Spleen (tissue), 11 donors: Measurements from ENCODE around the gene LRIG3. TPM values are rescaled to one million over a fixed set of nuclear protein-coding genes. Genes with fewer than 3 reads are reported as not detected.

ENCODE experiments used
- DNase-seq: peaks from one replicate; pipeline ENCODE4 v3.0.0-alpha.2; 2020
- H3K27ac ChIP-seq, 8 donors: fragments of 200-600 bp; sonication (generic) in 7 of 8; 1 replicate in 4 of 8; 2 replicates in 4 of 8; pipeline versions ENCODE4 v1.5.0 to v1.8.0; 2016 to 2021; ENCODE audit warnings: inconsistent platforms in 4 of 8, mild to moderate bottlenecking in 4 of 8, moderate library complexity in 1 of 8
- H3K27me3 ChIP-seq, 7 donors: fragments of 200-600 bp; sonication (generic) in 6 of 7; replicated peaks in 1 of 7; 1 replicate in 4 of 7; 2 replicates in 3 of 7; pipeline versions ENCODE4 v1.5.0 to v1.8.0; 2016 to 2021; ENCODE audit warnings: inconsistent platforms in 3 of 7, mild to moderate bottlenecking in 1 of 7
- H3K36me3 ChIP-seq, 6 donors: fragments of 200-600 bp; sonication (generic) in 5 of 6; 1 replicate in 4 of 6; 2 replicates in 2 of 6; pipeline versions ENCODE4 v1.5.0 to v1.8.0; 2016 to 2021; ENCODE audit warnings: inconsistent platforms in 2 of 6
- H3K4me1 ChIP-seq, 6 donors: fragments of 200-600 bp; sonication (generic) in 5 of 6; 1 replicate in 3 of 6; 2 replicates in 3 of 6; pipeline versions ENCODE4 v1.5.0 to v1.8.0; 2016 to 2021; ENCODE audit warnings: inconsistent platforms in 3 of 6
- H3K4me3 ChIP-seq, 8 donors: fragments of 200-600 bp; sonication (generic) in 7 of 8; 1 replicate in 4 of 8; 2 replicates in 4 of 8; pipeline versions ENCODE4 v1.5.0 to v1.8.0; 2016 to 2021; ENCODE audit warnings: inconsistent platforms in 4 of 8, mild to moderate bottlenecking in 4 of 8, moderate library complexity in 2 of 8
- H3K9me3 ChIP-seq, 8 donors: fragments of 200-600 bp; sonication (generic) in 7 of 8; 1 replicate in 4 of 8; 2 replicates in 4 of 8; pipeline versions ENCODE4 v1.5.0 to v1.8.0; 2016 to 2021; ENCODE audit warnings: inconsistent platforms in 4 of 8
- POLR2A ChIP-seq, 3 donors: fragments of 450-650 bp; IDR thresholded peaks; one replicate each; pipeline ENCODE4 v1.5.1; 2017; ENCODE audit warnings: antibody characterized with exemption in 3 of 3, mild to moderate bottlenecking in 1 of 3
- POLR2AphosphoS5 ChIP-seq, 3 donors: sonication (generic); formaldehyde crosslinking; IDR thresholded peaks; one replicate each; pipeline ENCODE4 v1.5.1; 2017; ENCODE audit warnings: antibody characterized with exemption in 3 of 3
- WGBS, 5 donors: extraction: QIAGEN DNeasy Blood & Tissue Kit in 3 of 5; methylation state at CpG; one replicate each; pipeline versions ENCODE4 v1.1.5 to v1.1.7; 2013 to 2018; 5-methylcytosine and 5-hydroxymethylcytosine counted together
- intact Hi-C: fragments of 100-400 bp; cut with DNase I; formaldehyde crosslinking; loops from one replicate; pipeline ENCODE4 v1.15.0; 2023; ENCODE audit warnings: low total_unique reads
- polyA plus RNA-seq, 3 donors: library from polyadenylated mRNA; stranded (reverse); fragments of 200-250 nt; gene quantifications; one replicate each; pipeline ENCODE4 v1.2.1, GENCODE V29; 2013
- total RNA-seq, 7 donors: library from RNA; depleted of rRNA in 3 of 7; stranded (reverse); fragments of >200 nt in 3 of 7; fragmentation: NEBNext Ultra II Directional in 4 of 7; extraction: Animal tissue kit (Norgen Biotek cat#: 25700) in 4 of 7; gene quantifications; one replicate each; pipeline versions ENCODE4 v1.1.0 to v1.2.1, GENCODE V29; 2016 to 2021
- TF ChIP-seq, protein P1 (sequence below), 11 experiments: fragments of 200-600 bp in 7 of 11; fragments of 450-650 bp in 4 of 11; sonication (generic) in 4 of 11; IDR thresholded peaks in 8 of 11; conservative IDR thresholded peaks in 3 of 11; 1 replicate in 7 of 11; 2 replicates in 4 of 11; pipeline versions ENCODE4 v1.4.0 to v1.8.0; 2016 to 2021; ENCODE audit warnings: antibody characterized with exemption in 11 of 11, inconsistent platforms in 4 of 11, mild to moderate bottlenecking in 1 of 11
- donor health status: healthy with polysubstance abuse.
- donor health status: DM: no; HTN: no; CAD: no; lungs with moderate emphysema.
- donor health status: DM: no; HTN: no; CAD: no.
- donor health status: Bipolar disorder and iron deficiency.
- donor health status: healthy.
- donor health status: DM: no; HTN: no; CAD: no.
- donor health status: DM: yes; HTN: yes; CAD: no.

Gene LRIG3
- total and polyA plus RNA-seq, 10 donors: 1.3 to 110 (median 23.7) TPM

DNA sequence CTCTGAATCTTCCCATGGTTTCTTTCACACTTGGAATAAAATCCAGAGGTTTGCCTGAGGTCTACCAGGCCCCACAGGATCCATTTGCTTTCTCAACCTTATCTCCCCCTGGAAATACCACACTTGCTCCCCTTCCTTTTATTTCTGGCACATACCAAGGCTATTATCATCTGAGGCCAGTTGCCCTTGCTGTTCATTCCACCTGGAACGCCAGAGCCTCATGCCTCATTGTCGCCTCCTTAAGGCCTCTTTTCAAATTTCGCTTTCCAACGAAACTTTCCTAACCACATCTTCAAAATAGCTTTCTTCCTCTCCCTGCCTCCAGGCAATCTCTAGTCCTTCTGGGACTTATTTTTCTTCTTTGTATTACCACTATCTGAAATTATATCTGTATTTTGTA, 11.2 kb upstream of the LRIG3 start:
- no peak overlapping the region for H3K4me3 ChIP-seq
- H3K4me1 ChIP-seq: no peaks in the 10 kb centered on the region
- 83 to 94% (median 86%) methylated on average over 4 of the region's 4 CpGs for WGBS, 5 donors
- H3K36me3 ChIP-seq: no peaks in the 10 kb centered on the region
- intact Hi-C loops: no loop called here
- no peaks in the 10 kb centered on the region for H3K27me3 ChIP-seq
- H3K27ac ChIP-seq: no peak overlapping the region
- H3K9me3 ChIP-seq: no peaks in the 10 kb centered on the region
- no peak for DNase-seq
- no peak for TF ChIP-seq POLR2A (IDR thresholded peaks at IDR 0.05)
- TF ChIP-seq POLR2AphosphoS5 (IDR thresholded peaks at IDR 0.05): no peak
- TF ChIP-seq, protein P1, sequence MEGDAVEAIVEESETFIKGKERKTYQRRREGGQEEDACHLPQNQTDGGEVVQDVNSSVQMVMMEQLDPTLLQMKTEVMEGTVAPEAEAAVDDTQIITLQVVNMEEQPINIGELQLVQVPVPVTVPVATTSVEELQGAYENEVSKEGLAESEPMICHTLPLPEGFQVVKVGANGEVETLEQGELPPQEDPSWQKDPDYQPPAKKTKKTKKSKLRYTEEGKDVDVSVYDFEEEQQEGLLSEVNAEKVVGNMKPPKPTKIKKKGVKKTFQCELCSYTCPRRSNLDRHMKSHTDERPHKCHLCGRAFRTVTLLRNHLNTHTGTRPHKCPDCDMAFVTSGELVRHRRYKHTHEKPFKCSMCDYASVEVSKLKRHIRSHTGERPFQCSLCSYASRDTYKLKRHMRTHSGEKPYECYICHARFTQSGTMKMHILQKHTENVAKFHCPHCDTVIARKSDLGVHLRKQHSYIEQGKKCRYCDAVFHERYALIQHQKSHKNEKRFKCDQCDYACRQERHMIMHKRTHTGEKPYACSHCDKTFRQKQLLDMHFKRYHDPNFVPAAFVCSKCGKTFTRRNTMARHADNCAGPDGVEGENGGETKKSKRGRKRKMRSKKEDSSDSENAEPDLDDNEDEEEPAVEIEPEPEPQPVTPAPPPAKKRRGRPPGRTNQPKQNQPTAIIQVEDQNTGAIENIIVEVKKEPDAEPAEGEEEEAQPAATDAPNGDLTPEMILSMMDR (IDR thresholded peaks at IDR 0.05 in 8 of 11, conservative IDR thresholded peaks at IDR 0.05 in 3 of 11): no peak

DNA sequence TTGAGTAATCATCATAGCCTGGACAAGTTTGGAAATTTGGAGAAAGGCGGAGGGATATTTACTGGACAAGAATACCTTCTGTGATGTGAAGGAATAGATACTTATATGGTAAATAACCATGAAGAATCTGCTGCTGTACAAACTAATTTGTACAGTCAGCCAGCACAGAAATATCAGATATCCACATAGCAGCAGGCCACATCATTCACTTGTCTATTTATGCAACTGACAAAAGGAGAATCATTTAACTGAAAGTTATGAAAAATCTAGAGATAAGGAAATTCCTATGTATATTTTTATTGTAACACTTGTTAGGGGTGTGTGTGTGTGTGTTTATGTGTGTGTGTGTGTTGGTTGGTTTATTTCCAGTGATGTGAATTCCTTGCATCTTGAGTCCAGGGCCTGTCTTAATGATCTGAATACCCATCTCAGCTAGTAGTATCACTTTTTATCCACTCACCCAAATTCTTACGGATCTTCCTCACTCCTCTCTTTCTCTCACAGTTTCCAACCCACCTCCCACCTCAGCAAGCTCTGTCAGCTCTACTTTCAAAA, 10.5 kb upstream of the LRIG3 start:
- Histone ChIP-seq H3K36me3 (no peaks in the 10 kb centered on the region), H3K27me3 (no peaks in the 10 kb centered on the region), H3K9me3 (no peaks in the 10 kb centered on the region), H3K27ac (no peak overlapping the region), H3K4me1 (peaks cover 0 to 2% (median 0%) of the 10 kb centered on the region in 6 donors), H3K4me3 (no peak overlapping the region)
- no peak for DNase-seq
- TF ChIP-seq, protein P1 (IDR thresholded peaks at IDR 0.05 in 8 of 11, conservative IDR thresholded peaks at IDR 0.05 in 3 of 11): no peak
- no peak for TF ChIP-seq POLR2AphosphoS5 (IDR thresholded peaks at IDR 0.05)
- no peak for TF ChIP-seq POLR2A (IDR thresholded peaks at IDR 0.05)
- intact Hi-C loops: no loop called here
- 90 to 95% (median 92%) methylated on average over 2 of the region's 2 CpGs for WGBS, 5 donors

DNA sequence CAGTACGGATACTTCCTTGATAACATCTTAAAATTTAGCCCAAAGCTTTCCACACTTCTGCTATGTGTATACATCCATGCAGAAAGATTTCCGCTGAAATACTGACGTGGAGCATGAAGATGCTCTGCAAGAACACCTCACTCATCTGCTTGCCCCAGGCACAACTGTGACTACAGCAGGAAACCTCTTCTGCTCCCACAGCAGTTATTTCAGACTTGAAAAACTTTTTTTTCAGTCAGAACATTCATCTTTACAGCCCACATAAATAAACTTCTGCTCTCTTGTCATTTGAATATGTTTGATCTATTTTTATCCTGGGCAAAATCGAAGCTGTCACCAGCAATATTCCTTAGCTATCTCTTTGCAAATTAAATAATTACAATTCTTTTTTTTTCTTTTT, 6.8 kb upstream of the LRIG3 start:
- no peaks in the 10 kb centered on the region for H3K27me3 ChIP-seq
- TF ChIP-seq, protein P1 (IDR thresholded peaks at IDR 0.05 in 8 of 11, conservative IDR thresholded peaks at IDR 0.05 in 3 of 11): no peak
- TF ChIP-seq POLR2A (IDR thresholded peaks at IDR 0.05) (no peak), POLR2AphosphoS5 (IDR thresholded peaks at IDR 0.05) (no peak)
- no peak overlapping the region for H3K4me3 ChIP-seq
- 75 to 80% (median 77%) methylated on average over 4 of the region's 4 CpGs for WGBS, 5 donors
- H3K36me3 ChIP-seq: no peaks in the 10 kb centered on the region
- intact Hi-C loops: no loop called here
- no peaks in the 10 kb centered on the region for H3K9me3 ChIP-seq
- peaks cover 0 to 7% (median 0%) of the 10 kb centered on the region in 6 donors for H3K4me1 ChIP-seq
- DNase-seq: no peak
- H3K27ac ChIP-seq: no peak overlapping the region

DNA sequence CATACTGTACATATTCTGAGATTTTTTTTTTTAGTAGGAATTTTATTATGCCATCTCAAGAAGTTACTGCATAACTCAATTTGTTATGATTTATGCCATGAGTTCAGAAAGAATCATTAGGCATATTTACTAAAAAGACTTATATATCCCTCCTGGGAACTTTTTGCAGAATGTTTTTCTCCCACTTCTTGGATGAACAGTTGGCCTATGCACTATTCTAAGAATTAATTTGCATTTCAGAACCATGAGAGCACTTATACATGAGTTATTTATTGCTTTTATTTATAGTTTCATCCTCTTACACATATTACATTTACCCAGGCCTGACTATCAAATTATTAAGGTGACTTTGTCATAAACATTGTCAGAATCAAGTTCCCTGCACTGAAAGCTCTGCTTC, 6.3 kb upstream of the LRIG3 start:
- TF ChIP-seq POLR2AphosphoS5 (IDR thresholded peaks at IDR 0.05) (no peak), POLR2A (IDR thresholded peaks at IDR 0.05) (no peak)
- TF ChIP-seq, protein P1 (IDR thresholded peaks at IDR 0.05 in 8 of 11, conservative IDR thresholded peaks at IDR 0.05 in 3 of 11): no peak
- Histone ChIP-seq H3K27me3 (no peaks in the 10 kb centered on the region), H3K27ac (no peak overlapping the region), H3K4me3 (no peak overlapping the region), H3K36me3 (no peaks in the 10 kb centered on the region), H3K9me3 (no peaks in the 10 kb centered on the region), H3K4me1 (peaks cover 0 to 7% (median 0%) of the 10 kb centered on the region in 6 donors)
- no peak for DNase-seq
- intact Hi-C loops: no loop called here
